PC-3 (cell line): ENCODE measurements around the gene GFM2. TPM values are rescaled to one million over a fixed set of nuclear protein-coding genes. Genes with fewer than 3 reads are reported as not detected.

Experiments
- ATAC-seq: fragments of 200-7000 bp; cut with Tn5 transposase; 2 replicates; pipeline ENCODE4 v1.9.1; 2020; ENCODE audit warnings: mild to moderate bottlenecking, moderate library complexity
- BruUV-seq: library from RNA; stranded (reverse); fragments of 400-500 nt; replicated peaks from 2 replicates; lab custom pipeline; 2021; lab: Mats Ljungman, UMichigan
- CTCF ChIA-PET: fragments of 300-600 bp; sonication (Branson Sonifier 250); formaldehyde crosslinking; loops from one replicate; lab custom pipeline; 2022; ENCODE audit warnings: antibody characterized with exemption; lab: Charles Lee
- POLR2A ChIA-PET: fragments of 300-600 bp; sonication (Branson Sonifier 250); formaldehyde crosslinking; loops from one replicate; lab custom pipeline; 2022; ENCODE audit warnings: antibody characterized with exemption; ENCODE audit not compliant: unreplicated experiment; lab: Charles Lee
- DNase-seq: peaks from one replicate; pipeline ENCODE4 v3.0.0-alpha.2; 2015
- H2AFZ ChIP-seq: fragments of 300-600 bp; sonication (generic); 2 replicates; pipeline ENCODE4 v1.6.0; 2016; ENCODE audit warnings: antibody characterized with exemption, low read length
- H3F3A ChIP-seq: fragments of 300-600 bp; sonication (generic); one replicate; pipeline ENCODE4 v1.6.0; 2017; ENCODE audit warnings: antibody characterized with exemption, low read length, control low read depth, mild to moderate bottlenecking; ENCODE audit not compliant: unreplicated experiment
- H3K27ac ChIP-seq: fragments of 300-600 bp; sonication (generic); 2 replicates; pipeline ENCODE4 v1.5.1; 2016; ENCODE audit warnings: mild to moderate bottlenecking, low read length
- H3K27me3 ChIP-seq: fragments of 300-600 bp; sonication (generic); 2 replicates; pipeline ENCODE4 v1.6.1; 2016; ENCODE audit warnings: low read length, mixed read lengths
- H3K36me3 ChIP-seq: fragments of 300-600 bp; sonication (generic); 2 replicates; pipeline ENCODE4 v1.6.1; 2016; ENCODE audit warnings: low read depth, mixed run types, low read length, mixed read lengths
- H3K4me1 ChIP-seq: fragments of 300-600 bp; sonication (generic); 2 replicates; pipeline ENCODE4 v1.5.1; 2016; ENCODE audit warnings: low read length; ENCODE audit not compliant: insufficient read depth
- H3K4me2 ChIP-seq: fragments of 300-600 bp; sonication (generic); 2 replicates; pipeline ENCODE4 v1.6.0; 2016; ENCODE audit warnings: low read length
- H3K4me3 ChIP-seq: fragments of 300-600 bp; sonication (generic); 2 replicates; pipeline ENCODE4 v1.5.1; 2016; ENCODE audit warnings: mild to moderate bottlenecking, low read length, mixed read lengths
- H3K79me2 ChIP-seq: fragments of 300-600 bp; sonication (generic); 2 replicates; pipeline ENCODE4 v1.6.1; 2017; ENCODE audit warnings: low read length, mixed read lengths
- H3K9ac ChIP-seq: fragments of 300-600 bp; sonication (generic); 2 replicates; pipeline ENCODE4 v1.6.0; 2016; ENCODE audit warnings: mild to moderate bottlenecking, low read length
- H3K9me2 ChIP-seq: fragments of 300-600 bp; sonication (generic); replicated peaks from 2 replicates; pipeline ENCODE4 v1.6.1; 2016; ENCODE audit warnings: mixed run types, low read length, mixed read lengths
- H3K9me3 ChIP-seq: fragments of 300-600 bp; sonication (generic); 2 replicates; pipeline ENCODE4 v1.6.1; 2016; ENCODE audit warnings: low read length, mixed read lengths
- H4K20me1 ChIP-seq: fragments of 300-600 bp; sonication (generic); 2 replicates; pipeline ENCODE4 v1.6.1; 2016; ENCODE audit warnings: low read length, mixed read lengths
- EZH2 ChIP-seq: fragments of 300-600 bp; sonication (generic); IDR thresholded peaks from one replicate; pipeline ENCODE4 v1.6.1; 2017; ENCODE audit warnings: antibody characterized with exemption, mild to moderate bottlenecking, low read length; ENCODE audit not compliant: unreplicated experiment
- EZH2phosphoT487 ChIP-seq: fragments of 300-600 bp; sonication (generic); IDR thresholded peaks from 2 replicates; pipeline ENCODE4 v1.6.1; 2018; ENCODE audit warnings: mild to moderate bottlenecking, antibody characterized with exemption, low read length, borderline replicate concordance
- intact Hi-C: fragments of 100-400 bp; cut with micrococcal nuclease; formaldehyde crosslinking; loops from 2 replicates; pipeline ENCODE4 v1.9.0; 2023
- total RNA-seq: library from RNA; depleted of rRNA; stranded (reverse); fragments of >200 nt; gene quantifications from 2 replicates; pipeline ENCODE4 v1.2.3, GENCODE V29; 2014
- TF ChIP-seq, protein P1 (sequence below): fragments of 300-600 bp; sonication (generic); conservative IDR thresholded peaks from 2 replicates; pipeline ENCODE4 v1.5.1; 2017; ENCODE audit warnings: antibody characterized with exemption, low read depth, mild to moderate bottlenecking, low read length

Gene GFM2
- total RNA-seq, 1 experiment from 2014 or later = 36.8 TPM

DNA sequence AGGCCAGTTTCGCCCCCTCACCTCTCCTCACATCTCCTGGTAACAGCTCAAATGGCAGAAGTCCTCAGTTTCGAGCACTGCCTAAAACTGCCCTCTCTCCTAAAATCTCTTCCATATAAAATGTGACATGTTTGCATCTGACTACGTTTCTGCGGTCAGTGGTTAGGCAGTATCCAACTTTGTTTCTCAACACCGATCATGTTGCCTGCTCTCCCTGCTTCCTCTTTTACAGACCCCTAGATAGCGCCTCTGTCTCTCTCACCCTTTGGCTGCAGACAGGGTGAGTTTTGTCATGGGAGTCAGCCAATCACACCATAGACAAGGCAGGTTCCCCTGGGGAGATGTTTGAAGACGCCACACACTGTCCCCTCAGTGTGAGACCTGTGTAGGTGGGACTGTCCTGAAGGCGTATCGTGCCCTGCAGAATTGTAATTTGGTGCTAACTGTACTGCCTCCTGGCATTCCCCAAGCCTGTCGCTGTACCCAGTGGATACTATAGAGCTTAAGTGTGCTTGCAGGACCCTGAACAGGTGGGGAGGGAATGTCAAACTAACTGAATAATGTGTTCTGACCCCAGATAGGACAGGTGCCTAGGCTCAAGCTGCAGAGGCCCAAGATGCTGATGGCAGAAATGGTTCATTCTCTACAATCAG lies 80.8 kb downstream of the GFM2 start:
- intact Hi-C loops = loop anchor here (5.0 kb wide), 1 partner anchor 231 kb away; no protein-coding TSS in a partner anchor
- Histone ChIP-seq H3K27ac (no peak overlapping the region), H3K4me2 (peak overlapping the region; percentile 98), H3K27me3 (no peaks in the 10 kb centered on the region), H3K4me3 (peak overlapping the region; percentile 93), H3K9ac (peak overlapping the region; percentile 90), H3K9me2 (no peaks in the 10 kb centered on the region), H4K20me1 (no peaks in the 10 kb centered on the region), H3K9me3 (no peaks in the 10 kb centered on the region), H3K4me1 (peaks cover 18% of the 10 kb centered on the region; the same call in 1 of the 2 replicates), H3F3A (no peaks in the 10 kb centered on the region), H2AFZ (peak overlapping the region; percentile 86; the same call in 1 of the 2 replicates), H3K36me3 (no peaks in the 10 kb centered on the region), H3K79me2 (peaks cover 21% of the 10 kb centered on the region)
- BruUV-seq = TSS peak; percentile 47
- DNase-seq (peak; percentile 6), ATAC-seq (peak; percentile 9)
- CTCF ChIA-PET = no interaction called here
- TF ChIP-seq EZH2phosphoT487 (no peak), EZH2 (no peak)
- TF ChIP-seq, protein P1, sequence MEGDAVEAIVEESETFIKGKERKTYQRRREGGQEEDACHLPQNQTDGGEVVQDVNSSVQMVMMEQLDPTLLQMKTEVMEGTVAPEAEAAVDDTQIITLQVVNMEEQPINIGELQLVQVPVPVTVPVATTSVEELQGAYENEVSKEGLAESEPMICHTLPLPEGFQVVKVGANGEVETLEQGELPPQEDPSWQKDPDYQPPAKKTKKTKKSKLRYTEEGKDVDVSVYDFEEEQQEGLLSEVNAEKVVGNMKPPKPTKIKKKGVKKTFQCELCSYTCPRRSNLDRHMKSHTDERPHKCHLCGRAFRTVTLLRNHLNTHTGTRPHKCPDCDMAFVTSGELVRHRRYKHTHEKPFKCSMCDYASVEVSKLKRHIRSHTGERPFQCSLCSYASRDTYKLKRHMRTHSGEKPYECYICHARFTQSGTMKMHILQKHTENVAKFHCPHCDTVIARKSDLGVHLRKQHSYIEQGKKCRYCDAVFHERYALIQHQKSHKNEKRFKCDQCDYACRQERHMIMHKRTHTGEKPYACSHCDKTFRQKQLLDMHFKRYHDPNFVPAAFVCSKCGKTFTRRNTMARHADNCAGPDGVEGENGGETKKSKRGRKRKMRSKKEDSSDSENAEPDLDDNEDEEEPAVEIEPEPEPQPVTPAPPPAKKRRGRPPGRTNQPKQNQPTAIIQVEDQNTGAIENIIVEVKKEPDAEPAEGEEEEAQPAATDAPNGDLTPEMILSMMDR = no peak
- POLR2A ChIA-PET = no interaction called here

DNA sequence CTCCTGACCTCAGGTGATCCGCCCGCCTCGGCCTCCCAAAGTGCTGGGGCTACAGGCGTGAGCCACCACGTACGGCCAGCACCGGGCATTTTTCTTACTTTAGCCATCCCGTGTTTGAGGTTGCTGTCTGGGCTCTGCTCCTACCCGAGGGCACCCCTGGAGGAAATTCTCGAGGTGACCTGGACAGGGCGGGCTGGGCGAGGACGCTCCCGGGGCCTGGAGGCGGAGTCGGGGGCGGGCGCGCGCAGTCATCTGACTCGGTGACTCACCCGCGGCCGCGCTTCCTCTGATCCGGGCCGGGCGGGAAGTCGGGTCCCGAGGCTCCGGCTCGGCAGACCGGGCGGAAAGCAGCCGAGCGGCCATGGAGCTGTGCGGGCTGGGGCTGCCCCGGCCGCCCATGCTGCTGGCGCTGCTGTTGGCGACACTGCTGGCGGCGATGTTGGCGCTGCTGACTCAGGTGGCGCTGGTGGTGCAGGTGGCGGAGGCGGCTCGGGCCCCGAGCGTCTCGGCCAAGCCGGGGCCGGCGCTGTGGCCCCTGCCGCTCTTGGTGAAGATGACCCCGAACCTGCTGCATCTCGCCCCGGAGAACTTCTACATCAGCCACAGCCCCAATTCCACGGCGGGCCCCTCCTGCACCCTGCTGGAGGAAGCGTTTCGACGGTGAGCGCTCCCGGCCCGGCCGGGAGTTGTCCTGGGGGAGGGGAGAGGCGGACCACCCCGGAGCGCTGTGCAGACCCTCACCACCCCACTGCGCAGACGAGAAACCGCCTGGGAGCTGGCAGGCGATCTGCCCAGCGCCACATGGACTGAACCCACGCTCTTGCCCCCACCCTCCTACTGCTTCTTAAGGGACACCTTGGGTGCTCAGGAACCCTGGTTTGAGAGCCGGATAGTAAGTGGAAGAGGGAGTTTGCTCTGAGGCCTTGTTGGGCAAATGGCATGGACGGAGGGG lies 81.7 kb downstream of the GFM2 start, which contains the start of gene HEXB:
Gene HEXB (plus strand): TSS at position 334 of the 952 bp plus-strand sequence. CDS start 28 bp downstream, at position 362.
- no peaks in the 10 kb centered on the region for H3K9me2 ChIP-seq
- no peaks in the 10 kb centered on the region for H4K20me1 ChIP-seq
- peak within 1 kb of the TSS; percentile 93 for H3K4me3 ChIP-seq
- H3K9me3 ChIP-seq = no peaks in the 10 kb centered on the region
- intact Hi-C loops = loop anchor here (5.0 kb wide), 1 partner anchor 232 kb away; no protein-coding TSS in a partner anchor
- DNase-seq = peak; percentile 75
- no peak for TF ChIP-seq EZH2
- TF ChIP-seq EZH2phosphoT487 = no peak
- TF ChIP-seq, protein P1 = no peak
- H3K36me3 ChIP-seq = no peaks in the 10 kb centered on the region
- ATAC-seq = peak; percentile 93
- CTCF ChIA-PET = no interaction called here
- POLR2A ChIA-PET = interaction anchor here (0.5 kb wide), 2 partner anchors 218 to 749 kb away, joined by 4 to 5 read pairs; no protein-coding TSS in a partner anchor
- H3K9ac ChIP-seq = peak within 1 kb of the TSS; percentile 90
- no TSS peak for BruUV-seq
- H3K4me2 ChIP-seq = peak within 1 kb of the TSS; percentile 98
- H3K27me3 ChIP-seq = no peaks in the 10 kb centered on the region
- peaks cover 18% of the 10 kb centered on the region; the same call in 1 of the 2 replicates for H3K4me1 ChIP-seq
- 0 out of 2 replicates have a peak within 1 kb of the TSS, but pooled peaks have one; percentile 9 for H3K27ac ChIP-seq
- peak within 1 kb of the TSS; percentile 86 for H2AFZ ChIP-seq
- H3K79me2 ChIP-seq = peaks cover 21% of the 10 kb centered on the region
- no peaks in the 10 kb centered on the region for H3F3A ChIP-seq
